SHP77 treated with DMSO at 0.1 percent for 48 hours (cell line): Measurements from ENCODE around the gene ABL1.
A peak's percentile ranks its signal among the peaks of the same experiment; 100 is the strongest.
"Not testable (repeated sequence)": the region's sequence is repeated elsewhere in the genome, so short reads cannot be mapped to it uniquely, and the experiment has no call there.

Experiments
- DNase-seq: peaks from one replicate; lab custom pipeline; 2025; lab: John Stamatoyannopoulos, UW

Gene ABL1

DNA sequence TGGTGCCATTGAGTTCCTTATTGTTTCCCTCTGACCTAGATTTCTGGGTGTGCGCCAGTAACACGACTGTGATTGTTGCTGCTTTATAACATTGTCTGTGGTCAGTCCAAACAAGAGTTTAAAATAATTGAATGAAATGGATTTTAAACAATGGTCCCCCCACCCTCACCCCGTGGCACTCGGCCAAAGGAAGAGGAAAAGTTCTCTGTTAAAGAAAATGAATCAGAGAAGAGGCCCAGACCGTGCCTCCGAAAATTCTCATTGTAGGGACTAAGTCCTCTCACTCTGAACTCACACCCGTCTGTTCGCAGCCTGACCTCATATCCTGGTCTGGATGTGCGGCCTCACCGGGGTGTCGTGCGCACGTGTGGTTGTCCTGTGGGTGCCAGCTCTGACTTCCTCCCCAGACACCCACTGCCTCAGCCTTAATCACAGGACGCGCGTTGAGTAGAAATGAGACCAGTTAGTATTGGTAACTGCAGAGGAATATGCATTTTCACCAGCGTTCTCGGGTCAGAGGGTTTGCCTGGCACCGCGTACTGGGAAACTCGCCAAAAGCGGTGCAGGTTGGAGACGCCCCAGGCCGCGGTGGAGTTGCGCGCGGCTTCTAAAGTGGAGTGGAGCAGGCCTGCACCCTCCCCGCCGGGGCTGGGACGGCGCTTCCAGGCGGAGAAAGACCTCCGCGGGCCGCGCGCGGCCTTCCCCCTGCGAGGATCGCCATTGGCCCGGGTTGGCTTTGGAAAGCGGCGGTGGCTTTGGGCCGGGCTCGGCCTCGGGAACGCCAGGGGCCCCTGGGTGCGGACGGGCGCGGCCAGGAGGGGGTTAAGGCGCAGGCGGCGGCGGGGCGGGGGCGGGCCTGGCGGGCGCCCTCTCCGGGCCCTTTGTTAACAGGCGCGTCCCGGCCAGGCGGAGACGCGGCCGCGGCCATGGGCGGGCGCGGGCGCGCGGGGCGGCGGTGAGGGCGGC, at the start of gene ABL1:
TSS of gene ABL1 (plus strand) at position 884 of the 966 bp plus-strand sequence. CDS start 193 bp downstream, outside the sequence.
- DNase-seq, result peak; percentile 25

- DNase-seq, result no peak
These were observed 49.0 kb upstream of the ABL1 start for GRCh38 chr9:130785940-130786508.

- no peak for DNase-seq
These were observed 48.5 kb upstream of the ABL1 start for GRCh38 chr9:130786526-130786925.

- no peak for DNase-seq
These were observed 45.0 kb upstream of the ABL1 start for GRCh38 chr9:130789747-130790672.

GRCh38 chr9:130791303-130791894, 43.7 kb upstream of the ABL1 start:
- no peak for DNase-seq

DNA sequence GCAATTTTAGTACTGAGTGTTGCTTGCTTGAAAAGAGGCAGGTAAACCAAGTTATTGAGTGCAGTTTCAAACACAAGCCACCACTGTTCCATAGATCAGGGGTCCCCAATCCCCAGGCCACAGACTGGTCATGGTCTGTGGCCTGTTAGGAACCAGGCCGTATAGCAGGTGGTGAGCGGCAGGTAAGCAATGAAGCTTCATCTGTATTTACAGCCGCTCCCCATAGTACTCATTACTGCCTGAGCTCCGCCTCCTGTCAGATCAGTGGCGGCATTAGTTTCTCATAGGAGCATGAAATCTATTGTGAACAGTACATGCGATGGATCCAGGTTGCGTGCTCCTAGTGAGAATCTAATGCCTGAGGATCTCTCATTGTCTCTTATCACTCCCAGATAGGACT, 41.5 kb upstream of the ABL1 start:
- no peak for DNase-seq

- not testable (repeated sequence) for DNase-seq
These were observed 41.0 kb upstream of the ABL1 start for GRCh38 chr9:130794021-130794420.

DNA sequence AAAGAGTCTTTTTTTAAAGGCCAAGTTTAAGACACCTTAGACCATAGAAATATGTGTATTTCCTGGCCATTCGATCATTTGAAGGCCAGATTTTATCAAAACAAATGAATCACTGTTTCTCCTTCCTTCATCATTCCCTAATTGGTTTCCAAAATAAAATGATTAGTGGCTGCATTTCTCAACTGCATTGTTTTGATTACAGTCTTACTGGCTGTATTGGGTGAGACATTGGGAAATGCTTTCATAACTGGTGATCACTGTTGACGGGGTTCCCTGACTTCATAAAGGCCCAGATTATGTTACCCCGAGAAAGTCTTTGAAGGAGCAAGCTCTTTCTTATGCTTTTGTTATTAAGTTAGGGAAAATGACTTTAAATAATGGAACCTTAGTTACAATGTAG, 40.6 kb upstream of the ABL1 start:
- not testable (repeated sequence) for DNase-seq

GRCh38 chr9:130794923-130795495, 40.0 kb upstream of the ABL1 start:
- DNase-seq, result no peak

GRCh38 chr9:130803116-130803515, 31.9 kb upstream of the ABL1 start:
- DNase-seq, result not testable (repeated sequence)

- DNase-seq, result no peak
These were observed 29.3 kb upstream of the ABL1 start for GRCh38 chr9:130805510-130806326.

DNA sequence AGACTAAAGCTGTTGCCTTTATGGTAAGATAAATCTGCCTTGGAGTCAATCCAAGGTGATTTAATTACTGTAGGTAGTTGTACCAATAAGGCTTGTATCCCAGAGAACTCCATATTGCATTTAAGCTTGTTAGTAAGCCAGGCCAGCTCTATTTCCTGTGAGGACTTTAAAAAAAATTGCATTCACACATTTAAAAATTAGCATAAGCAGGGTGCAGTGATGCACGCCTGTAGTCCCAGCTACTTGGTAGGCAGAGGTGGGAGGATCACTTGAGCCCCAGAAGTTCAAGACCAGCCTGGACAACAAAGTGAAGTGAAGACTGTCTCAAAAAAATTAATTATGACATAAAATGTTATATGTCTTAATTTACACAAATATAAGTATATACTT, 28.7 kb upstream of the ABL1 start:
- DNase-seq, result no peak

- DNase-seq, result no peak
These were observed 24.4 kb upstream of the ABL1 start for GRCh38 chr9:130810609-130811136.

DNA sequence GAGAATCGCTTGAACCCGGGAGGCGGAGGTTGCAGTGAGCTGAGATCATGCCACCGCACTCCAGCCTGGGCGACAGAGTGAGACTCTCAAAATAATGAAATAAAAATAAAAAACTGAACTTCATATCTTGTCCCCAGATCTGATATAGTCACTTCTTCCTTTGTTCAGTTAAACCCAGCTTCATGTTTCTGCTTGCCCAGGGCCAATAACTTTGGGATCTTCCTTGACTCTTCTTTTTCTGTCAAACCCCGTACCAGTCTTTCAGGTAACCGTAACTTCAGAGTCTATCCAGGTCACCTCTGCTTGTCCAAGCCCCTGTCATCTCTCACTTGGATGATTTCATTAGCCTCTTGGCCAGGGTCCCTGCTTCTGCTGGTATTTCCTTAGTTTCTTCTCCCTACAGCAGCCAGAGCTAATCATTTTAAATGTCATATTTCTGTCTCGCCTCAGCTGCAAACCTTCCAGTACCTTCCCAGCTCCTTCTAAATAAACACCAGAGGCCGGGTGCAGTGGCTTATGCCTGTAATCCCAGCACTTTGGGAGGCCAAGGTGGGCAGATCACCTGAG, 19.7 kb upstream of the ABL1 start:
- no peak for DNase-seq

DNA sequence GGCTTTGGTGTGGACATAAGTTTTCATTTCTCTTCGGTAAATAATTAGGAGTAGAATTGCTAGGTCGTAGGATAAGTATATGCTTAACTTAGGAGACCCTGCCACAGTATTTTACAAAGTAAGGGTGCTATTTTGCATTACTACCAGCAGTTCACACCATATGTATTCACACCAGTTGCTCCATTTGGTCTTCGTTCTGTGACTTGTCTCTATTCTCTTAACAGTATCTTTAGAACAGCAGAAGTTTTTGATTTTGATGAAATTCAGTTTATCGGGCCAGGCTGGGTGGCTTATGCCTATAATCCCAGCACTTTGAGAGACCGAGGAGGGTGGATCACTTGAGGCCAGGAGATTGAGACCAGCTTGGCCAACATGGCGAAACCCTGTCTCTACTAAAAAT, 17.1 kb upstream of the ABL1 start:
- DNase-seq, result no peak

DNA sequence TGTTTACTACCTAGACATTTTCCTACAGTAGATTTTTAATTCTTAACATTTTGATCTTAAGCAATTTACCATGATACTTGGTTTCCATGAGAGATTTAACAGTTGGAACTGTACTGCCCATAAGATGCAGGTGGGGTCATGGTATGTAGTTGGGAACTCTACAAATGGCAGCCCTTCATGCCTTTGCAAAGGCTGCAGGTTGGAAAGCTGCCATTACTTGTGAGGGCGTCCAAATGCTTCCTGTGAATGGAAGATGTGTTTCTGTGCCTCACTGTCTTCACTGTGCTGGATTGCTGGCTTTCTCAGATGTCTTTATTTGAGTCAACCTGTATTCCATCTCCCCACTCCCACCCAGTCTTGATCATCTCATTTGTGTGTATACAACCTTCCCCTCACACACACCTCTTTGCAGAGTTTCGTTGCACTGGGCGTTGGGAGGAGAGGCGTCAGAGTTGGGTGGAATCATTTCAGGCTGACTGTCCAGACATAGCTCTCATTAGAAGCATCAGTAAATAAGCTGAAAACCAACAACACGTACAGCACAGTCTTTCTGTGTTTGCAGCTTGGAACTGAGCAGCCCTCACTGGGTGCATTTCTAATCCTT, 14.8 kb upstream of the ABL1 start:
- no peak for DNase-seq

- DNase-seq, result no peak
These were observed 11.6 kb upstream of the ABL1 start for GRCh38 chr9:130823435-130823834.

DNA sequence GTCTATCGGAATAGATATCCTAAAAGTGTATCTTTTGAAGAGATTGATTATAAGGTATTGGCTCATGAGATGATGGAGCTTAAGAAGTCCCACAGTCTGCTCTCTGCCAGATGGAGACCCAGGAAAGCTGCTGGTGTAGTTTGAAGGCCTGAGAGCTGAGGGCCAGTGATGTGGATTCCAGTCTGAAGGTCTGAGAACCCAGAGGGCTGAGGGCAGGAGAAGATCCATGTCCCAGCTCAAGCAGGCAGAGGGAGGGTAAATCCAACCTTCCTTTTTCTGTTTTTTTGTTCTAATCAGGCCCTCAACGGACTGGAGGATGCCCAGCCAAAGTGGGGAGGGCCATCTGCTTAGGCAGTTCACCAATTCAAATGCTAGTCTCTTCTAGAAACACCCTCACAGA, 11.0 kb upstream of the ABL1 start:
- no peak for DNase-seq

- no peak for DNase-seq
These were observed 10.3 kb upstream of the ABL1 start for GRCh38 chr9:130824643-130825350.
